Left ventricle myocardium inferior (tissue), 1 donor: ENCODE measurements around the gene HOXB3. TPM values are rescaled to one million over a fixed set of nuclear protein-coding genes. Genes with fewer than 3 reads are reported as not detected.

ENCODE experiments used
- DNase-seq: peaks from one replicate; pipeline ENCODE4 v3.0.0-alpha.2; 2020
- H3K27ac ChIP-seq: fragments of 200-600 bp; replicated peaks from 2 replicates; pipeline ENCODE4 v1.8.0; 2021
- H3K27me3 ChIP-seq: fragments of 200-600 bp; 2 replicates; pipeline ENCODE4 v1.8.0; 2021; ENCODE audit warnings: low read depth
- H3K36me3 ChIP-seq: fragments of 200-600 bp; 2 replicates; pipeline ENCODE4 v1.8.0; 2021
- H3K4me1 ChIP-seq: fragments of 200-600 bp; 2 replicates; pipeline ENCODE4 v1.8.0; 2021
- H3K4me3 ChIP-seq: fragments of 200-600 bp; 2 replicates; pipeline ENCODE4 v1.8.0; 2021; ENCODE audit warnings: mild to moderate bottlenecking, moderate library complexity
- H3K9me3 ChIP-seq: fragments of 200-600 bp; replicated peaks from 2 replicates; pipeline ENCODE4 v1.8.0; 2021
- intact Hi-C: fragments of 100-400 bp; cut with micrococcal nuclease; formaldehyde crosslinking; loops from one replicate; pipeline ENCODE4 v1.11.0; 2022
- total RNA-seq: library from RNA; stranded (reverse); fragmentation: NEBNext Ultra II Directional; extraction: Animal tissue kit (Norgen Biotek cat#: 25700); gene quantifications from one replicate; pipeline ENCODE4 v1.2.1, GENCODE V29; 2021
- TF ChIP-seq, protein P1 (sequence below): fragments of 200-600 bp; IDR thresholded peaks from 2 replicates; pipeline ENCODE4 v1.8.0; 2021; ENCODE audit warnings: antibody characterized with exemption, mild to moderate bottlenecking, borderline replicate concordance
- donor health status: DM: no; HTN: yes; CAD: no; lungs with severe emphysema.

The HOXB3 gene
- total RNA-seq, 1 donor from 2014 or later: 0.91 TPM

DNA sequence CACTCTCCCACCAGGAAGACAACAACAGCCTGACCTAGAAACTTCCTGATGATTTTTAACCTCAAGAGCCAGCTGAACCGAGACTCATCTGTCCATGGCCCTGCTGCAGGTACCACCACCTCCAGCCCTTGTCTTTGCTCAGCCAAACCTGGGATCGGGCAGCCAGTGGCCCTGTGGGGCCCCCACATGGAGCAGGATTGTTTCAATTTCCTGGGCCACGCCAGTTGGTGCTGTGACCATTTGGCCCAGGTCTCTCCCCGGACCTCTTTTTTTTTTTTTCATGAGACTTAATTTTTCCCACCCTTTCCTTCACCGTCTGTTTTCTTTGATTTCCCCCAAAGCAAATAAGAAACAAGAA is 36.9 kb downstream of the HOXB3 start:
- H3K36me3 ChIP-seq: no peaks in the 10 kb centered on the region
- H3K27ac ChIP-seq: no peak overlapping the region
- no peaks in the 10 kb centered on the region for H3K9me3 ChIP-seq
- H3K4me1 ChIP-seq: peaks cover 19% of the 10 kb centered on the region
- H3K27me3 ChIP-seq: peaks cover 100% of the 10 kb centered on the region
- intact Hi-C loops: no loop called here
- no peak for DNase-seq
- H3K4me3 ChIP-seq: no peak overlapping the region
- TF ChIP-seq, protein P1, sequence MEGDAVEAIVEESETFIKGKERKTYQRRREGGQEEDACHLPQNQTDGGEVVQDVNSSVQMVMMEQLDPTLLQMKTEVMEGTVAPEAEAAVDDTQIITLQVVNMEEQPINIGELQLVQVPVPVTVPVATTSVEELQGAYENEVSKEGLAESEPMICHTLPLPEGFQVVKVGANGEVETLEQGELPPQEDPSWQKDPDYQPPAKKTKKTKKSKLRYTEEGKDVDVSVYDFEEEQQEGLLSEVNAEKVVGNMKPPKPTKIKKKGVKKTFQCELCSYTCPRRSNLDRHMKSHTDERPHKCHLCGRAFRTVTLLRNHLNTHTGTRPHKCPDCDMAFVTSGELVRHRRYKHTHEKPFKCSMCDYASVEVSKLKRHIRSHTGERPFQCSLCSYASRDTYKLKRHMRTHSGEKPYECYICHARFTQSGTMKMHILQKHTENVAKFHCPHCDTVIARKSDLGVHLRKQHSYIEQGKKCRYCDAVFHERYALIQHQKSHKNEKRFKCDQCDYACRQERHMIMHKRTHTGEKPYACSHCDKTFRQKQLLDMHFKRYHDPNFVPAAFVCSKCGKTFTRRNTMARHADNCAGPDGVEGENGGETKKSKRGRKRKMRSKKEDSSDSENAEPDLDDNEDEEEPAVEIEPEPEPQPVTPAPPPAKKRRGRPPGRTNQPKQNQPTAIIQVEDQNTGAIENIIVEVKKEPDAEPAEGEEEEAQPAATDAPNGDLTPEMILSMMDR: no peak

DNA sequence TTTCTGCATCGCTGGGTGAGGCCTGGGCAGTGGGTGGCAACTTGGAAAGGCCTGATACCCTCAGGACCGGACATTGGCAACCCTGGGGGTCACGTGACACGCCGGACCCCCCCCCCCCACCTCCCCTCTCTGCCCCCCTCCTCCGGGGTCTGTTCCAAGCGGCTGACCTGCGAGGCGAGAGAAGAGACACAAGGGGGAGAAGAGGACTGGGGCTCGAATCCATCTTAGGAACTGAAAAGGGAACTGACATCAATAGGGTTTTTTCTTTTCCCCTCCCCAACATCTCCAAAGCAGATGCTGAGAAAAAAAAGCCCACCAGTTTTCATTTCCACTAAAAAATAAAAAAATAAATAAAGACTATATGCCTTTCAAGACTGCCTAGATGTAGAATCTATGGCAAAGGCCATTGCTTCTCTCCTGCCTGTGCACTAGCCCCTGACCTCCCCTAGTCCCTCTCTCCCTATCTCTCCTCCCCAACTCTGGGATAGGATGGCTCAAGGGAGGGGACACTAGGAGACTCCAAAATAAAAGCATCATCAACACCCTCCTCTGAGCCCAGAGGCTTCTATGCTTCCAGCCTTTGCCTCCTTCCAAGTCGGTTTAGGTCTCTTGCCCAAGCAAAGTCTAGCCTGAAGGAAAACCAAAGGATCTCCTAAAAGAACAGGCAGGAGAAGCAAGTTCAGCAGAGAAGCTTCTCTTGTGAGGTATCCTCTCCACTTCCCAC is 37.4 kb downstream of the HOXB3 start:
- H3K36me3 ChIP-seq: no peaks in the 10 kb centered on the region
- no peak for DNase-seq
- H3K4me3 ChIP-seq: no peak overlapping the region
- peaks cover 19% of the 10 kb centered on the region for H3K4me1 ChIP-seq
- no peaks in the 10 kb centered on the region for H3K9me3 ChIP-seq
- intact Hi-C loops: no loop called here
- H3K27me3 ChIP-seq: peaks cover 100% of the 10 kb centered on the region
- TF ChIP-seq, protein P1: no peak
- H3K27ac ChIP-seq: no peak overlapping the region

DNA sequence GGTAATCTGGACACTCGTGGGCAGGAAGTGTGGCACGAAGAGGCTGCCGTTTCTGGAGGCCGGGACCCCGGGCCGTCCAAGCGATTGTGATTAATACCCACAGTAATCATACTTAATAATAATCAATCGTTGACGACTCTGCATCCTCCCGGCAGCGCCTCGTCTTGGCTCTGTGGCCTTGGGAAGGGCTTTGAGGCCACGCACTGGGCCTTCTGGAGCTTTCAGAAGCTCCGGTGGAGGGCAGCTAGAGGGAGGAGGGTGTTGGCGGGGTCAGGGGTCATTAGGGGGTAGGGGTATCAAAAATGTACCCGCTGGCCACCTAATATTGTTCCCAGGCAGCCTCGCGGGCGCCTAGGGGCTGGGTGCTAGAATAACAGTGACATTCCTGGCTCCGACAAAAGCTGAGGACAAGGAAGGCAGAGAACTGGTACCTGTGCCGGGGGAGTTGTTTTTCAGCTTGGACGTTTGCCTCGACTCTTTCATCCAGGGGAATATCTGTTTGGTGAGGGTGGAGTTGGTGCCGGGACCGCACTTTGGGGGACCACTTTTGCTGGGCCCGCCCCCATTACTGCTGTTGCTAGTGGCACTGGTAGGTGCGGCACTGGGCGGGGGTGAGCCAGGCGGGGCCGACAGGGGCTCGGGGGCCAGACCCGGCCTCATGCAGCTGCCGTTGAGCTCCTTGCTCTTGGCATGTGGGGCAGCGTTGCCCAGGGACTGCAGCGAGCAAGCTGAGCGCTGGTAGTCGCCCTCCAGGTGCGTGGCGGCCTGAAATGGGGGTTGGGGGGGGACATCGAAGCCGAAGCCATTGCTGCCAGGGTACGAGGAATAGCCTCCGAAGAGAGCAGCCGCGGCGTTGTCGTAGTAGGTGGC is 38.2 kb downstream of the HOXB3 start:
- H3K4me3 ChIP-seq: no peak overlapping the region
- intact Hi-C loops: no loop called here
- H3K27ac ChIP-seq: no peak overlapping the region

DNA sequence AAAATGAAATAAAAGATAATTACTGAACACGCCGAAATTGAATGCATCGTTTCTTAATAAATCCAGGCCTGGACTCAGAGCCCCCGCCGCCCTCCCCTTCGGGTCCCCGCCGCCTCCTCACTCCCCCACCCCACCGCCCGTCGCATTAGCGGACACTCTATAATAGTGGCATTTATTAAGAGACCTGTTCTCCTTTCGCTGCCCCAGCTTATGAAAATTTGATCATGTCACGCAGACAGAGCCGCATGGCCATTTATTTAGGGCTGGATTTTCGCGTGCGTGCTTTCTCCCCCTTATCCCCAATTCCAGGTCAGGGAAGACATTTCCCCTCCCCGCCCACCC is 38.9 kb downstream of the HOXB3 start:
- Histone ChIP-seq H3K4me1 (peaks cover 20% of the 10 kb centered on the region), H3K27me3 (peaks cover 100% of the 10 kb centered on the region), H3K9me3 (no peaks in the 10 kb centered on the region), H3K36me3 (no peaks in the 10 kb centered on the region), H3K4me3 (no peak overlapping the region), H3K27ac (no peak overlapping the region)
- intact Hi-C loops: no loop called here
- TF ChIP-seq, protein P1: no peak
- no peak for DNase-seq

More for the DNA sequence above, 38.2 kb downstream of the HOXB3 start:
- peaks cover 100% of the 10 kb centered on the region for H3K27me3 ChIP-seq
- TF ChIP-seq, protein P1: no peak
- peaks cover 19% of the 10 kb centered on the region for H3K4me1 ChIP-seq
- H3K36me3 ChIP-seq: no peaks in the 10 kb centered on the region
- DNase-seq: no peak
- H3K9me3 ChIP-seq: no peaks in the 10 kb centered on the region

DNA sequence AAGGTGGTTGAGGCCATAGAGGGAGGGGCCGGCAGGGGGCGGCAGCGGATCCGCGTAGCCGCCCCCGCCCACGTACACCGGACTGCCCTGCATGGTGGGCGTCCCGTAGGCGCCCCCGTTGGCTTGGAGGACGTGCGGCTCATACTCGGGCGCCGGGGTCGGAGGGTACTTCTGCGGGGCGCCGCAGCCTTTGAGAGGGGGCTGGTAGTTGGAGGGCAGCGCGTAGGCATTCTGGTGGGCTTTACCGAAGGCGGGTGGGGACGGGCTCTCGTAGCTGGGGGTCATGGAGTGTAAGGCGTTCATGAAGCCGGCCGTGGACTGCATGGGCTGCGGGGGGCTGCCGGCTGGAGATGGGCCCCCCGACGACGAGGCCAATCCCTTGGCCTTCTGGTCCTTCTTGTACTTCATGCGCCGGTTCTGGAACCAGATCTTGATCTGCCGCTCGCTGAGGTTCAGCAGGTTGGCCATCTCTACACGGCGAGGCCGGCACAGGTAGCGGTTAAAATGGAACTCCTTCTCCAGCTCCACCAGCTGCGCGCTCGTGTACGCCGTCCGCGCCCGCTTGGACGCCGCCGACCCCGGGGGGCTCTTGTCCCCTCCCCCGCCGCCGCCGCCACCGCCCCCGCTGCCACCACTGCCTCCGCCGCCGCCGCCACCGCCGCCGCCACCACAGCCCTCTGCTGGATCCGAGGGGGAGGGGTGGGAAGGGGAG is 39.4 kb downstream of the HOXB3 start:
- no peaks in the 10 kb centered on the region for H3K36me3 ChIP-seq
- H3K4me3 ChIP-seq: no peak overlapping the region
- H3K9me3 ChIP-seq: no peaks in the 10 kb centered on the region
- TF ChIP-seq, protein P1: no peak
- no peak overlapping the region for H3K27ac ChIP-seq
- peaks cover 100% of the 10 kb centered on the region for H3K27me3 ChIP-seq
- intact Hi-C loops: no loop called here
- H3K4me1 ChIP-seq: peaks cover 21% of the 10 kb centered on the region
- DNase-seq: no peak
